IPS-18c (cell line): Measurements from ENCODE around the gene DHX40.
"Not testable (repeated sequence)": the region's sequence is repeated elsewhere in the genome, so short reads cannot be mapped to it uniquely, and the experiment has no call there.

Experiments used
- H3K4me3 ChIP-seq: 2 replicates; pipeline ENCODE4 v1.7.0; 2013; ENCODE audit warnings: low read depth, mild to moderate bottlenecking, low read length, moderate library complexity; ENCODE audit not compliant: insufficient read depth
- H3K9me3 ChIP-seq: one replicate; pipeline ENCODE4 v1.6.1; 2013; ENCODE audit warnings: mild to moderate bottlenecking, low read length, moderate library complexity; ENCODE audit not compliant: control insufficient read depth, insufficient read depth

The DHX40 gene

GRCh38 chr17:59642565-59642964 lies 77.2 kb downstream of the DHX40 start:
- Histone ChIP-seq H3K4me3 (no peak overlapping the region), H3K9me3 (no peaks in the 10 kb centered on the region)

GRCh38 chr17:59643159-59644140 lies 78.0 kb downstream of the DHX40 start:
- Histone ChIP-seq H3K9me3 (no peaks in the 10 kb centered on the region), H3K4me3 (no peak overlapping the region)

- no peaks in the 10 kb centered on the region for H3K9me3 ChIP-seq
- no peak overlapping the region for H3K4me3 ChIP-seq
Observed at GRCh38 chr17:59647288-59647687, 81.9 kb downstream of the DHX40 start.

- Histone ChIP-seq H3K4me3 (no peak overlapping the region), H3K9me3 (no peaks in the 10 kb centered on the region)
Observed at GRCh38 chr17:59649886-59650285, 84.5 kb downstream of the DHX40 start.

- Histone ChIP-seq H3K4me3 (no peak overlapping the region), H3K9me3 (no peaks in the 10 kb centered on the region)
Observed at GRCh38 chr17:59650642-59651041, 85.2 kb downstream of the DHX40 start.

- H3K9me3 ChIP-seq, result no peaks in the 10 kb centered on the region
- H3K4me3 ChIP-seq, result no peak overlapping the region
Observed at GRCh38 chr17:59651346-59651745, 85.9 kb downstream of the DHX40 start.

GRCh38 chr17:59652119-59652518 lies 86.7 kb downstream of the DHX40 start:
- no peak overlapping the region for H3K4me3 ChIP-seq
- no peaks in the 10 kb centered on the region for H3K9me3 ChIP-seq

GRCh38 chr17:59656624-59657023 lies 91.2 kb downstream of the DHX40 start:
- H3K9me3 ChIP-seq, H3K4me3 ChIP-seq: not testable (repeated sequence)
